CD4-positive, alpha-beta T cell treated with Interferon alpha-2 for 1 hour (primary cell): Measurements from ENCODE around the gene ST3GAL6.

Experiments used
- DNase-seq, 2 donors: peaks; one replicate each; pipeline ENCODE4 v3.0.0-alpha.2; 2020 to 2022

The ST3GAL6 gene

DNA sequence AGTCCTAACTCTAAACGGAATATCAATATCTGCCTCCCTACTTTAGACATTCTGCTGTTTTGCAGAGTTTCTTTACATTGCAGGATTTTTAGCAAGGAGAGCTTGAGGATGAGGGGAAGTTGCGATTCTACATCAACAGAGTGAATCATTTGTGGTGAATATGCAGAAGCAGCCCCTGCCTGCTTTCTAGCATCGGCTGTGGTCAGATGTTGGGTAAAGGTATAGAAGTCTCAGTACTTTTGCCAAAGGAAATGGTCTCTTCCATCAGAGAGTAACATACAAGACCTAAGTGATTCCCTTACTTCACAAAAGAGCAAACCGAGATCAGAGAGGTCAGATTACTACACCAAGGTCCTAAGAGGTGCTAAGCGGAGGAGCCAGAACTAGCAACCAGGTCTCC lies 15.2 kb downstream of the ST3GAL6 start:
- no peak for DNase-seq

DNA sequence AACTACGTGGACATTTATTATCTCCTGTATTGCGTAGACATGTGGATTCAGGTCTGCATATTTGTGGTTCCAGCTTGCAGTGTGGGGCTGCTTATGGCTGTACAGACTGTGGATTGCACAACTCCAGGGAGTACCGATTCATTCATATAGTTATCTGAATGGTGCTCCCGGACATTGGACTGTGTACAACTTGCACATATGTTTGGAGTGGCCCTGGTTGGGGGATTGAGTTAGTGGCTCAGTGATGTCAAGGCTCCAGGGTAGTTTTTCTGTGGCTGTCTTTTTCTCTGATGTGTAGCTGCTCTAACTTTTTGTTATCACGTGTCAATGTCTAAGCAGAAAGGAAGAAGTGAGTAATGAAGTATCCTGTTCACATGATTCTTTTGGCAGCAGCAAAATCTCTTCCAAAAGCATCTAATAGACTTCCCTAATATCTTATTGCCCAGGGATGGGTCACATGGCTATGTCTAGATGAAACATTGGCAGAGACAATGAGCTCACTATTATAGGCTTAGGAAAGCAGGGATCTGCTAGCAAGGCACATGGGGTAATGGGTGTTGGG lies 15.8 kb downstream of the ST3GAL6 start:
- DNase-seq = no peak

DNA sequence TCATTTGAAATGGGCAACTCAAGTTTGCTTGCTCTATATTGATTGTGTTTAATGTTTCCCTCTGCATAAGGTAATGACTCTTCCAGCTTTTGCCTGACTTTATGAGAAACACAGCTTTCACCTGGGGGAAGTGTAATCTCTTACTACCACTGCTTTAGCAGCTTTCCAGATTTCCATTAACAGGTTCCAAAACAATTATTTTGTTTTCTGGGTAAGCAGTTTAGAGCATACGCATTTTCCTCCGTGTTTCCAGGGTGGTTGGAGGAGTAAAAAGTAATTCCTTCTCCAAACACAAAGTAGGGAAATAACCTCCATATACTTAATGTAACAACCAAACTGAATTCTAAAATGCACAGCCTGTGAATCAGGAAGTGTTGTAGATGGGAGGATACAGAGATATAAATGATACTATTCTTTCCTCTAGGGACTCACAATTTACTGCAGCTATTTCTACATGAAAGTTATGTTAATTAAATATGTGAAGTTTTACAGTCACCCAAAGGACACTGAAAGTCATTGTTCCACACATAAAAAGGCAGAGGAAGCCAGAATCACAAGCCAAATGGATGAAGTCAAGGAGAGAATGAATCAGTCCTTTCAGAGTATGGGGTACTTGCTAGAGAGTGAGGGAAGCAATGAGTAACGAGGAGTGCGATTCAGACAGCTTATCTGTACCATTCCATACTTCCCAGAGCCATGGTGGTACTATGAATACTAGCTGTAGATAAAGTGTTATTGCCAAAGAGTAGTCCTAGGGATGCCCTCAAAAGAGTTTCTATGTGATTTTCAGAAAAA lies 16.6 kb downstream of the ST3GAL6 start:
- no peak for DNase-seq

DNA sequence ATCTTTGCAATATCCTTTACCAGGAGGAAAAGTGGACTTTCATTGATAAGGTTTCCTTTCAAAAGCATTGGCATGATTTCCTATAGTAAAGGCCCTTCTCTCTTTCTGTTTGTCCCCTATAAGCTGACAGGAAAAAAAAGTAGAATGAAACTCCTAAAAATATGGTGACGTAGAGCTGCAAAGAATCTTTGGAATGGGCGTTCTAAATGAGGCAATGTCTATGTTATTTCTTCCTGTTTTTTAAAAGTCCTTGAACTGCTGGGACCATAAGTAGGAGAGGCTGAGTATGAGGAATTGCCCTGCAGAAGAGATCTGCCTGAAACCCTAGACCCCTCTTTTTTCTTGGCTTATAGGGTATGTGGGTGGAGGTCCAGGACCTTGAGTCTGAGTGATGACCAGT lies 17.2 kb downstream of the ST3GAL6 start:
- DNase-seq = no peak

DNA sequence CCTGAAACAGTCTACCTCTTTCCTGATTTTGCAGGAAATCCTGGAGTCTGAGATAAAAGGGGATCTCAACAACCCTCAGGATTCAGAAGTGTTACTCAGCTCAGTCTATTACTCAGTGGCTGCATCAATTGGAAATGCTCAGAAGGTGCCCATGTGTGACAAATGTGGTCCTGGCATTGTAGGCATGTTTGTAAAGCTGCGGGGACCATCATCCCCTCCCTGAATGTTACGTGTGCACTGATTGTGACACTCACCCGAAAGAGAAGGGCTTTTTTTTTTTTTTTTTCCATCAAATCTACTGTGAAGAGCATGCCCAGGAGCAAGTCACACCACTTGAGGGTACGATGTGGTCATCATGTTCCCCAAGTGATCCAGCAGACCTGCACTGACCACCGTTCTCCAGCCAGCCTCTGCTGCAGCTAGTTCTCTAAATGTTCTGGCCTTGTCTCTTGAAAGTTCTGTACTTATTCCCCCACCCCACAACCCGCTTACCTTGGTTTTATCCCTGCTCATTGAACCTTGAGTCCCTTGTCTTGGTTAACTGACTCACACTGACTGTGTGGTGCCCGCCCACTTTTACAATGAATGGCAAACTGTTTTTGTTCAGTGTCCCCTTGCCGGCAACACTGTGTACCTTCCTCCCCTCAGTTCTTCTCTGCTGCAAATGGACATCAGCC lies 19.8 kb downstream of the ST3GAL6 start:
- no peak for DNase-seq

DNA sequence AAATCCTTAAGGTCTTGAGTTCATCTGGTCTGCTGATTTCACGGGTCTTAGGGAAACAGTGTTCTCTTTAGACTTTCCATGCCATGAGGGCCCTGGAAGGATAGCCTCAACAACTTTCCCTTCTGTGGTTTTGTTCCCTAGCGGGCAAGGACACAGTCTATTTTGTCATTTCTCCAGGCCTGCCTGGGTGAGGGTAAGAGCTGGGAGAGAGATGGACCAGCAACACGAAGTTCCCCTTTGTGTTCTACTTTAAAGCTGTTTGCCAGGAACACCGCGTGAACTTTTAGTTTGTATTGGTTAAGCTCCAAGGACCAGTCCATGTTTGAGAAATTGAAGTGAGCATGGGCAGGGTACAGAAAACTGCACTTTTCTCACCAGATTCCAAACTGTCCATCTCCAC lies 20.9 kb downstream of the ST3GAL6 start:
- DNase-seq = no peak

DNA sequence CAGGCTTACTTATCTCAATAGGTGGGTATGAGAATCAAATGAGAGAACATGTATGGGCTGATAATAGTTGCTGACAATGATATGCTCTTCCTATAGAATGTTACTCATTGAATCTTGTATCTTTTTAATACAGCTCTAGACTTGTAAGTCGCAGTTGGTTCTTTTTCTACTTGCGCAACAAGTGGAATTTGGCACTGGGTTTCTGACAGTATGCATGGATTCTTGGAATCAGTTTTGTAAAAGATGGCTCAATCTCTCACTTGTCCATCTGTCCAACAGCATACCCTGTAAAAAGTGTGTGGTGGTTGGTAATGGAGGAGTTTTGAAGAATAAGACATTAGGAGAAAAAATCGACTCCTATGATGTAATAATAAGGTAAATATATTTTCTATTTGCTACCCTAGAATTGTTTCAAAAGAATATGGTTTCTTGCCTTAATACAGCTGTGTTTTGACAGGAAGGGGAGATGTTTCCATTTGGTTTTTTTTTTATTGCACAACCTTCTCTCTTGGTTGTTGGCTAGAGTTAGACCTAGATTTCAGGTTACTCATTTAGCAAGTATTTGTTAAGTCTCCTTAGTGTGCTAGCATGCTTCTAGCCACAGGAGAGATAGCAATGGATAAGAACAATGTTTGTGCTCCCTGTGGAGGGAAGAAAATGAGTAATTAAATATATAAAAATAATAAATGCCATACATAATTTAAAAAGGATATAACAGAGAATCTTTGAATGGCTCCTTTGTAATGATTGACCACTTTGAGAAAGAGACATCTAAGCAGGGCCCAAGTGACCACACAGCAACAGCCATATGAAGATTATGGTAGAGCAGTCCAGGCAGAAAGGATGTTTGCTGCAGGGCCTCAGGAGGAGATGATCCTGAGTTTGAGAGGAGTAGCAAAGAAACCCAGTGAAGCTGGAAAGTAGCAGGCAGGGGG lies 21.8 kb downstream of the ST3GAL6 start:
- DNase-seq = no peak

- DNase-seq = no peak
These were observed 23.3 kb downstream of the ST3GAL6 start for GRCh38 chr3:98786364-98787006.

DNA sequence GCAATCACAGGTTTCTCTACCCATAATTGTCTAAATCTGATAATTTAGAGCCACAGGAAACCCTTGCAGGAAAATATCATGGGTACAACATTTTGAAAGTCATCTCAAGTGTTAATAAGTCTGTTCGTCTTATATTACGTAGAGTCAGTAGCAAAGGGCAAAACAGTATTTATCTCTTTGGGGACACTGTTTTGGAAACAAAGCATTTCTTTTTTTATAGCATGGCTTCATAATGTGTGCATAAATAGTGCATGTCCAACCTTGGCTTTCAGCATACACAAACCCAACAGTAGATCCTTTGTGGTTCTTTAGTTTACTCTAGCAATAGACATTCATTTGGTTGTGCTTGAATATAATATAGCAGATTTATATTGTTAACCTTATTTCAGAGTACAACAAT lies 24.0 kb downstream of the ST3GAL6 start:
- no peak for DNase-seq

DNA sequence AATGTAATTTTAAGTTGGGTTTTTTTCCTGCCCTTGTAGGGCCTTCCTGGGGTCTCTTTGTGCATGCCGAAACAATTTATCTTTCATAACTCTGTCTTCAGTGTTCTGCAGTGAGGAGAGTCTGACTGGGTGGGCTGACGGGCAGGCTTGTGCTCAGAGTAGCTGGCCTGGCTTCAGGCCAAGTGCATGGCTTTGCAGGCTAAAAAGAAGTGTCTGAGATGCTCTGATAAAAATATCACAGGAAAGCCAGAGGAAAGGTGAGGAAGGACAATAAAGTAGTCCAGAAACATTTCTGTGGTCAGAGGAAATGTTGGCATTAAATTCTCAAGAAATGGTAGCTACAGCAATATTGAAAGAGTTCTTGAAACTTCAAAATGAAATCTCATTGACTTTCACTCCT lies 25.5 kb downstream of the ST3GAL6 start:
- no peak for DNase-seq

DNA sequence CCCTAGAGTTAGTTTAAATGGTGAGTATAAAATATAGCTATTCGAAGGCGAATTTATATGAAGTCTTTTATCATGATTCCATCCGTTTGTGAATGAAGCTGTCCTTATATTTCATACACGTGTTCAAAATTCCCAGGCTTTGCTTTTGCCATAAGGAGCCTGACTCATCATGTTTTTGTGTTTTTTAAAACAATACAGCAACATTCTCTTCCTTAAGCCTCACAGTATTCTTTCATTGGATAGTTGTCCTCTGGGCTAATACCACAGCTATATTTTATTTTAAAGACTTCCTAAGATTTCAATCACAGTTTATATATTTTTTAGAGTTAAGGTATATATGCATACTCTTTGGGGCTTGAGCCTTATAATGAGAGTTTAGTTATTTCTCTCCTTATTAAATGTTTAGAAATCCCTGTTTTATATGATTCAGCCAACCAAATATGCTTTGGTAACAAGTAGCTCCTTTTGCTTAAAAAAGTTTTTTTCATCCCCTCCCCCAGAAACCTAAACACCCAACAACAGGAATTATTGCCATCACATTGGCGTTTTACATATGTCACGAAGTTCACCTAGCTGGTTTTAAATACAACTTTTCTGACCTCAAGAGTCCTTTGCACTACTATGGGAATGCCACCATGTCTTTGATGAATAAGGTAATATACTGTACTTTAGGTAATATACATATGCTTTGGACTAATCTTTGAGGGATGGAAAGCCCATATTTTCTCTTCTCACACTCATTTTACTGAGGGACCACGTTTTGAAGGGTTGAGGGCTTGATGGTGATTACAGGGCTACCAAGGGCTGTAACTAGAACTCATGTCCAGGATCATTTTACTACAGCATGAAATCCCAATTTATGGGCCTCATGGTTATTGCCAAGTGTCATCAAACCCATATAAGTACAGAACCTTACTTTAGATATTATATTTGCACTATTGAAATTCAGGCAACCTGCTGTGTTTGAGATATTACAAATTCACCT lies 28.5 kb downstream of the ST3GAL6 start:
- no peak for DNase-seq

DNA sequence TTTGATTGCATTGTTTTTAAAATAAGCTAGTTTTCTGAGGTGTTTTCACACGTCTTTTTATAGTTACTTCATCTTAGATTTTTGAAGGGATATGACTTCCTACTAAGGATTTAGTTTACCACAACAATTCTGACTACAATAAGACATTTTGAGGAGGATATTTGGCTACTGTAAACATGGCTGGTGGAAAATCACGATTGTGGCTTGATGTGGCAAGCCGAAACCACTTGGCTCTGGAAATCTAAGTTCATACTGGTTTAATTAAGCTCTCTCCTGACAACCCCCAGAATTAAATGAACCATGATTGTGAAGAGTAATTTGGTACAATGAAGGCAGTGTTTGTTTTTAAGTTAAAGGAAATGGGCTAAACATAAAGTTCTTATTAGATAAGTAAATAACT lies 30.8 kb downstream of the ST3GAL6 start:
- no peak for DNase-seq

- no peak for DNase-seq
These were observed 33.2 kb downstream of the ST3GAL6 start for GRCh38 chr3:98796334-98796733.

DNA sequence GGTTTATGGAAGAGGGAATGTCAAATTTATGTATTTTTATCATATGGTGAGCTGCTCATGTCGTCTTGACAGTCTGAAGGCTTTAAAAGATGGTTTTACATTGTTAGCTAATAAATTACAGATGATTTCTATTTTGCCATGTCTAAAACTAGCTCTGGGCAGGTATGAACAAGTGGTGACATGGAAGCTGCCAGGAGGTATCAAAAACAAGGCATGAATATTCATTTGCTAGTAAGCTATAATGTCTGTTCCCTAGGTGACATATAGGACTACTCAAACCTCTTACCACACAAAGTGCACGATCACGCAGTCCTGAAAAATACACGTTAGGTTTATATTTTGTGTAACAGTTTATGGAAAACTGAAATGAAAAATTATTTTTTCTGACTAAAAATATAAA lies 34.8 kb downstream of the ST3GAL6 start:
- DNase-seq = no peak

- DNase-seq = no peak
These were observed 35.7 kb downstream of the ST3GAL6 start for GRCh38 chr3:98798820-98799219.

GRCh38 chr3:98799479-98799878 lies 36.3 kb downstream of the ST3GAL6 start:
- no peak for DNase-seq

DNA sequence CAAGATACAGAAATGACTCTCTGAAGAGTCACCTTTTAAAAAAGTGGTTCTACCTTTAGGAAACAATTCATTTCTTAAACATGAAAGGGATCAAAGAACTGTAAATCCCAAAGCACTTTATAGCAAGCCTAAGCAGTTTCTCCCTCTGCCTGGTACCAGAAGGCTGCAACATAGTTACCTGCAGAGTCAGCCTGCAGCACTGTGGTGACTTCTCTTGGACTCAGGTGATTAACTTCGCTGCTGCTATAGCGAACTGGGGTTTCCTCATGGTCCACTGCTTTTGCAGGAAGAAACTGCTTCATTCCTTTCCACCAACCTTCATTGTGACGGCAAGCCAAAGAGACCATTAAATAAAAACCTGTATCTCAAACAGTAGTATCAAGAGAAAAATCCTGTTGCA lies 37.3 kb downstream of the ST3GAL6 start:
- DNase-seq = no peak

DNA sequence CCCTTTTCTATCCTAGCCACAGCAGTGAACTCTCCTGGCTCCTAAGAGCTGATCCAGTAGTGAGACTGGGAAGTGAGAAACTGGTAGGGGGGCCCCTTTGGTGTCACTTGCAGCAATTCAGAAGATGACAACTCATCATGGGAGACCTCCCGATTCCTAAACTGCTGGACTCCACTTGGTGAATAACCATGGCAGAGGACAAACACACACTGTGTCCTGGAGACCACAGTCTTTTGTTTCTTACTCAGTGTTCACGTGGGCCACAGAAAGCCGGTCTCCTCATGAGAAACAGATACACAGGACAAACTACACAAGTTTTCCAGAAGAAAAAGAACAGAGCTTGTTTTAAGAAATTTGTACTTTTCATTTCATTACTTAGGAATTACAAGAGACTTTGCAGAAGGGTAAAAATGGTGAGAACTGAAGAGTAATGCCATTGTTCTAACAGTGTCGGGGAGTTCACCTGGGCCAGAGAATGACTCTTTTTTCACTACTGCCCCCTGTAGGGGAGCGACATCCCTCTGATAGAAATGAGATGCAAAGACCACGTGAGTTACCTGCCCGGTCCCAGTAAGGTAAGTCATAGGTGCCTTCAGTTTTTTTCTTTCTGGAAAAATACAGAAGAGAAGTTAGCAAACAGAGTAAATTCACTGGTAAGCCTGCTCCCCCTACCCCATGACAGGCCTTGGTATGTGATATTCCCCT lies 38.1 kb downstream of the ST3GAL6 start:
- no peak for DNase-seq

GRCh38 chr3:98805571-98805970 lies 42.4 kb downstream of the ST3GAL6 start:
- DNase-seq = no peak

DNA sequence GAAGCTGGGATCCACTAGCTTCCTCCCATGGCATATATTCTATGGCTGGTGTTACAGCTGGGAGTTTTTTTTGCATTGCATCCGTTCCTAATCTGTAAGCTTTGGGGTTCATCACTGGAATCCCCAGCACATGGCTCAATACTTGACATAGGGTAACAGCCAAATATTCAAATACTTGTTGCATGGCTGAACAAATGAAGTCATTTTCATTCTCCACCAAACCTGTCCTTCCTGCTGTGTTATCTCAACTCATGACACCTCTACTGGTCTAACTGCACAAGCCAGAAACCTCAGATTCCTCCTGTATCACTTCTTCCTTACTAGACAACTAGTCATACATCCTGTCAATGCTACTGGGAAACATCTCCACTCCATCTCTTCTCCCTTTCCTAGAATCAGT lies 43.4 kb downstream of the ST3GAL6 start:
- DNase-seq = no peak

GRCh38 chr3:98807011-98807410 lies 43.9 kb downstream of the ST3GAL6 start:
- no peak for DNase-seq
